ENCODE measurements around the gene CWC27.

Gene CWC27, protein sequence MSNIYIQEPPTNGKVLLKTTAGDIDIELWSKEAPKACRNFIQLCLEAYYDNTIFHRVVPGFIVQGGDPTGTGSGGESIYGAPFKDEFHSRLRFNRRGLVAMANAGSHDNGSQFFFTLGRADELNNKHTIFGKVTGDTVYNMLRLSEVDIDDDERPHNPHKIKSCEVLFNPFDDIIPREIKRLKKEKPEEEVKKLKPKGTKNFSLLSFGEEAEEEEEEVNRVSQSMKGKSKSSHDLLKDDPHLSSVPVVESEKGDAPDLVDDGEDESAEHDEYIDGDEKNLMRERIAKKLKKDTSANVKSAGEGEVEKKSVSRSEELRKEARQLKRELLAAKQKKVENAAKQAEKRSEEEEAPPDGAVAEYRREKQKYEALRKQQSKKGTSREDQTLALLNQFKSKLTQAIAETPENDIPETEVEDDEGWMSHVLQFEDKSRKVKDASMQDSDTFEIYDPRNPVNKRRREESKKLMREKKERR

DNA sequence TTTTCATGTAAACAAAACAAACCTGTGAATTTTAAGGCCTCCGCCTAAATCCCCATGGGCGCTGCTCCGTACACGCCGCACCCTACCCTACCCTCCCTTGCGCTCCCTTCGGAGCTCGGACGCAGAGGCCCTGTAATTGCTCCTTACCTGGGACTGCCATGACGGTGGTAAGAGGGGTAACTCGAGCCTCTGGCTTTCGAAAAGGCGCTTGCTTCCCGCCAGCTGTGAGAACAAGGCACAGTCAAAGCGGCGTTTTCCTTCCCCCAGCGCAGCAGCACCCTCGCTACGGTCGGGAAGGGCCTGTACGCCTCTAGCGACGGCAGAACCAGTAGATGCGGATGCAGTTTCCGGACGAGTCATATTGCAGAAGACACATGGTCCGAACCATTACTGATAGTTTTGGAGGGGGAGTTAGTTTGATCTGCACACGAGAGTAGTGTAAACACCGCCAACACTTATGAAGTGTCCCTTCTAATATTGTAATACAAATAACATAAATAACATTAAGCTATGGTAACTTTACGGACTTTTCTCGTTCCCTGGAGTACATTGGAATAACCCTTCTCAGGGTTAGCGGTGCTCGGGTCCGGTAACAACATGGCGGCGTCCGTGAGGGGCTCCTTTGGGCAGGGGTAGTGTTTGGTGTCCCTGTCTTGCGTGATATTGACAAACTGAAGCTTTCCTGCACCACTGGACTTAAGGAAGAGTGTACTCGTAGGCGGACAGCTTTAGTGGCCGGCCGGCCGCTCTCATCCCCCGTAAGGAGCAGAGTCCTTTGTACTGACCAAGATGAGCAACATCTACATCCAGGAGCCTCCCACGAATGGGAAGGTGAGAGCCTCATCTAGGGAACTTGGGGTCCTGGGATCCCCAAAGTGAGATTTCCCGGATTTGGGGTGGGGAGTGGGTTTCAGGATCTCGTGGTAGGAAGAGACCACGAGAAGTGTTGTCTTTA, at the start of gene CWC27, which contains the start of gene SREK1IP1:
CWC27 (plus strand) TSS at position 573 of the 955 bp plus-strand sequence; CDS start at position 790, 217 bp downstream.
SREK1IP1 (minus strand) TSS at position 334 of the 955 bp plus-strand sequence; CDS start at position 160, 174 bp downstream.
- DNase-seq = peak; percentile 87

DNA sequence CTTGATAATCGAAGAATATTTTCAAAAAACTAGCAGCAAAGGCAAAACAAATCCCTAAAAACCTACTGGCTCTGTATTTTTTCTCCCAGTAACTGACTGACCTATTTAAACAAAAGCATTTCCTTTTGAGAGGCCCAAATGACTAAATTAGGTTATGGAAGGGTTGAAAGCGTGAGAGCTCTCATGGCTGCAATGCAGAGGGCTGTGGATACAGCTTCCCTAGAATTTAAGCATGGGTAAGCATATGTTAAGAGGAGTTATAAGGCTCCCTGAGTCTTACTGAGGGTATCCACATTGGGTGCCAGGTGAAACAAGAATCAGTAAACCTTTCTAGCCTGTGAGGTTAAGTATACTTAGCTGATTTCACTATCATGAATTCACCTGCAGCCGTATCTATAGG, 46.1 kb upstream of the CWC27 start:
- no peak for DNase-seq

DNA sequence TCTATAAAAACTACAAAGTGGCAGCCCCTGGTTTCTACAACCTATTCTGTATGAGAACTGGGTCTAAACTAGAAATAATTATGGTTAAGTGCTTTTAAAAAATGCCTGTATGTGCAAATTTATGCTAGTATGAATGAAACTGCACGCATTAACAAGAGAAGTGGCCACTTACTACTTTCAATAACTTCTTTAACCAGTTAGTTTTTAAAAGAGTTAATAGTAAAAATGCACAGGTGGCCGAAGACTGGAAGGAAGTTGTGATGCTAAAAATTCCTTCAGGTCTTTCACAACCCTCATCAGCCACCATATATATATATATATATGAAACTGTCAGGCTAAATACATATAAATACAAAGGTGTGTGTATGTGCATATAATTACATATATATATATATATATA, 41.6 kb upstream of the CWC27 start:
- no peak for DNase-seq

DNA sequence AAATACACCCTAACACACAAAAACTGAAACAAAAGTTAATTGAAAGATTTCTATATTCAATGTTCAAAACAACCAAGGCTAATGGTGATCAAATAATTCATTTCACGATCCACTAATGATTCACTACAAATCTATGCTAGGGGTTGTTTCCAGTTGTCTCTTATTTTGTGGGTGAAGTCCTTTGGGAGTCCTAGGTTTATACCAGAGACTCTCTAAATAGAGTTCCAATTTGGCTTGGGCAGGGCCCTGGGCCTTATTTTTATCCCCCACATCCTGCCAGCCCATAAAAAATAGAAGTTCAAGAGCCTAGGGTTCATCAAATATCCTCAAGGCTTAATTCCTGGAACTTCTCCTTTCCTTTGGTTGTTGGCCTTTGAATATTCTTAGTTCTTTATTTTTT, 26.3 kb upstream of the CWC27 start:
- DNase-seq = no peak

DNA sequence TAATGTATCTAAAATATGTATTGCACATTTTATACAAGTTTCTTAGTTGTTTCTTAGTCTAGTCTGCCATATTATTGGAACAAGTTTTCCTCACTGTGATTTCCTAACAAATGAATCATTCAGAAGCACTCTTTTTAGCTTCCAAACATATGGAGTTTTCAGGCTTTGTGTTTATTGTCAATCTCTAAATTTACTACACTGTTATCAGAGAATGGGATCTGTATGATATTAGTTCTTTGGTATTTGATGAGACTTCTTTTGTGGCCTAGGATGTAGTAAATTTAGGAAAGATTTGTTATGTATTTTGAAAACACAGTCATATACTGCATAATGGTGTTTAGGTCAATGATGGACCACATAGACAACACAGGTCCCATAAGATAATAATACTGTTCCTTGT, 25.9 kb upstream of the CWC27 start:
- no peak for DNase-seq

DNA sequence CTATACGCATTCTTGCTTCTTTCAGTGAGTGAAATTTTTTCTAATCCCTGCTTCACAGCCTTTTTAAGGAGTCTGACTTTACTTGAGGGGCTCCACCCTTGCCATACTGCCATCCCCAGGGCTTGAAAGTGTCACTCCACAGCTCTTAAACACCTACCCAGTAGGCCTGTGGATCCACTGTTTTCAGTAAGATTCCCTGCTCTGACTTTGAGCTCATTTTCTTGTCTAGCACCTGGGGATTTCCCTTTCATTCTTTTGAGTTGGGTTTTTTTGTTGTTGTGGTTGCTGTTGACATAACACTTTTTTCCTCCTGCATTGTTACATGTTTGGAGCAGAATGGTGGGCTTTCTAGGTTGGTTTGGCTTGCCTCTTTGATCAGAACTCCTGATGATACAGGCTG, 23.8 kb upstream of the CWC27 start:
- no peak for DNase-seq

DNA sequence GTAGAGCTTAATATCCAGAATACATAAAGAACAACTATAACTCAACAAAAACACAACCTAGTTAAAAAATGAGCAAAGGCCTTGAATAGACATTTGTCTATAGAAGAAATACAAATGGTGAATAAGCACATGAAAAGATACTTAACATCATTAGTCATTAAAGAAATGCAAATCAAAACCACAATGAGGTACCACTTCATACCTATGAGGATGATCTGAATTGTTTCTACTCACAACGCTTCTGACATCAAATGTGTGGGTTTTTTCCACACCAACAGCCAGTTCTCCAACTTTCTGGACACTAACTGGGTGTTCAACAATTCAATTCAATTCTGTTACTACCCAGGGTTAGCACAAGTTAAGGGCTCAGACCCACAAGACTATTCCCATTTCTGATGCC, 22.3 kb upstream of the CWC27 start:
- no peak for DNase-seq

DNA sequence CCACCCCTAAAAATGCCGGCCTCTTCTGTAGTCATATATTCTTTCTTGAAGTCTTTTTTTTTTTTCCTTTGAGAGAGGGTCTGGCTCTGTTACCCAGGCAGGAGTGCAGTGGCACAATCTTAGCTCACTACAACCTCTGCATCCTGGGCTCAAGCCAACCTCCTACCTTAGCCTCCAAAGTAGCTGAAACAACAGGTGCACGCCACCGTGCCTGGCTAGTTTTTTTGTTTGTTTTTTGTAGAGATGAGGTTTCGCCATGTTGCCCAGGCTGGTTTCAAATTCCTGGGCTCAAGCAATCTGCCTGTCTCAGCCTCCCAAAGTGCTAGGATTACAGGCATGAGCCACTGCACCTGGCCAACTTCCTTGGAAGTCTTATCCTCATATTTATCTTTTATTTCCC, 19.3 kb upstream of the CWC27 start:
- DNase-seq = no peak

DNA sequence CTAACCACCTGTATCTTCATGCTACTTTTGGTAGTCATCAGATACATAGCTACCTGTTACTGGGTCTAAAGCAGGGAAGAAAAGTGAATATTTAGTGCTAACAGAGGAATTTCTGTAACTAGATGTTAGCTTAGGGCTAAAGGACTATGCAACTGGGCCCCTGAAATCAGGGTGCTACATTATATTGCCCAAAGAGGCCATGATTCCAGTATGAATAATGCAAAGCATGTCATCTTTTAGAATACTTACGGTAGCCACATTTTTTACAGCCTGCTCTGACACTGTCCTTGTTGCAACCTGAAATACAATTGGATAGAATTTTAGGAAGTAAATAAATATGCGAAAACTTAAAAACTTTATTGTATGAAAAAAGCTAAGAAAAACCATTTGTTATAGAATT, 14.7 kb upstream of the CWC27 start:
- no peak for DNase-seq

DNA sequence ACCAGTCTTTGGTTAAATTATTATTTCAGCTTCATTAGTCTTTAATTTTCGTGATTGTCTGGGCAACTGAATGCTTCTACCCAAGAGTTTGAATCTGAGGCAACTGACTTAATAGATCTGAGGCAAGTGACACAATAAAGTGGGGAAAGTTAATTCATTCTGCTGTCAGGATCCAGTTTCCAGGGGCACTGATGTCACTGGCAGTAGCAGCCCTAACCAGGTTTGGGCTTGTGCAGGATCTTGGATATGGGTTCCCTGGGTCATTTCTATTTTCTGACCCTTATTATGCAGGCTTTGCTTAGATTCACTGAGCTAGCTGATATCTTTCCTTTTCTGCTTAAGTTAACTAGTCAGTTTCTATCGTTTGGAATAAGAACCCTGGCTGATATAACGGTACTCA, 9.8 kb upstream of the CWC27 start:
- no peak for DNase-seq

DNA sequence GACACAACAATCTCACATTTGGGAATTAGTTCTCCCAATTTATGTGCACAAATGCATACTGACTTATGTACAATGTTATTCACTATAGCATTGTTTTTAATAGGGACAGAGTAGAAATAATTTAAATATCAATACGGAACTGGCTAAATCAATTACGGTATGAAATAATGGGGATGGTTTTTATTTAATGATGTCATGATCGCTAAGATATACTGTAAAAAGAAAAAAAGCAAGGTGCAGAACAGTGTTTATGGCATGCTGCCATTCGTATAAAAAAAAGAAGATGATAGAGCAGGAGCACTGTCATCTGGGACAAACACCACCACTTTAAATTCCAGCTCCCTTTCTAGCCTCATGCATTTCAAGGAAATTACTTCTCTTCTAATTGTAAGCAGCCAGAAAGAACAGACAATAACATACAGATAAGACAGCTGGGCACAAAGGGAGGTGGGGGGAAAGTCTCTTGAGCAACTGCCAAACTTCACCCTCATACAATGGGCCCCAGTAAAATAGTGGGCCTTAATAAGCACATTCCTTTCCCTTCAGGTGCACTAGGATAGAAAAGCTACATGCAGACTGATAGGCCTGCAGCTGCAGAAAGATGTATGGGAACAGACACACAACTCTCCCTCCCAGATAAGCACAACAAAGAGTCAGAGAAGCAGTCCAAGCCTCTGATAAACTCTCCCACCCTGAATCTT, 8.6 kb upstream of the CWC27 start:
- no peak for DNase-seq

DNA sequence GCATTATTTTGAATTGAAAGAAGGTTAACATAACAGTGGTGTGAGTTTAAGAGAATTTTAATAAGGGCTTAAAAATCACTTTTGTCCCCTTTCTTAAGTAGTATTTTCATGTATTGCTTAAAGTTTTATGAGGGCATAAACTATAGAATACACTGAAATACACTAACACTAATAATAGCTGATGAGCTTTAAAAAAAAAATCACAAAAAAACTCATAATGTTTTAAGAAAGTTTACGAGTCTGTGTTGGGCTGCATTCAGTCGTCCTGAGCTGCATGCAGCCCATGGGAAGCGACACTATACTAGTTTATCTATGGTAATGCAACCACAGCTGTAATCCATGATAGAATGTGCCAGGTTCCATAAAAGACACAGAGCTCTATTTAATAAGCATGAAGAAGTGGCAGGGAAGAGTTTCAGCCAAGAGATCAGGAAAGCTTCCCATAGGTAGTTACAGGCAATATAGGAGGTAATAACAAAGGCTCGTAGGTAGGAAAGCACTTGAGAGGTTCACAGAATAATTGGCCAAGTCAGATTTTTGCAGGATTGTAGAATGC, 4.7 kb upstream of the CWC27 start:
- no peak for DNase-seq

DNA sequence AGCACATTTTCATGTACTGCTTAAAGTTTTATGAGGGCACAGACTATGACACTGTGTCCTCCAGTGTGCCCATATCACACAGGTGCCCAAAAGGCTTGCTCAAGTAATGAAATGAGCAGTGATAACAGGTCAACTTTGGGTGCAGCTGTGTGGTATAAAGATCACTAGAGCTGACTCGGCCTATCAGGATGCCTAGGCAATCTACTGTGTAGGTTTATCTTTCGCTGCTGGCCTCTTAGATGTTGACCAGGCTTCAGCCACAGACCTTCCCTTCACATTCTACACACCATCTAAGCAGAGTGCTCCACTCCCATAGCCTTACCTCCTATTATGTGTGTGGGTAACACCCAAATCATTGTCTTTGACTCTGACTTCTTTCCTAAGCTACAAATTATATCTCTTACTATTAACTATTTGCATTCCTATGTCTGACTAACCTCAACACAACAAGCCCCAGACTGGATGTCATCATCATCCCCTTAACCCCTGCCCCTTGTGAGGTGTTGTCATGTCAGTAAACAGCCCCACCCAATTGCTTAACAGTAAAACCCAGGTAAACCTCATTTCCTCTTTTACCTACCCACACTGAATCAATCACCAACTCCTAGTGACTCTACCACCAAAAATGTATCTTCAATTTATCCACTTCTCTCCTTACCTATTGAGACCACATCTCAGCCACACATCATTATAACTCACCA, 2.8 kb upstream of the CWC27 start:
- DNase-seq = no peak

DNA sequence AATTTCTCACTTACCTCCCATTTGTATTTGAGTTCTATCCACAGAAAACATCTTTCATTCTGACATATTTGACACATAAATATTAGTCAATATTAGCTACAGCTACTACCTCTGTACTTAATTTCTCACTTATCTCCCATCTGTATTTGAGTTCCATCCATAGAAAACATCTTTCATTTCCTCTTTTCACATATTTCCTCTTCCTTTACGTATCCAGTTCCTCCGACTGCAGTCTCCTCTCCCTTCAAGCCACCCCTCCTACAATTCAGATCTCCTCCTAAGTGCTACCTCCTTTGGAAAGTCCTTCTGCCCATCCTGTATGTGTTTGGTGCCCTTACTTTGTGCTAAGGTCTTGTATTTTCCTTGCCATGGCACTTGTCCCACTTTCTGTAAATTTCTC, 1.8 kb upstream of the CWC27 start:
- DNase-seq = no peak

DNA sequence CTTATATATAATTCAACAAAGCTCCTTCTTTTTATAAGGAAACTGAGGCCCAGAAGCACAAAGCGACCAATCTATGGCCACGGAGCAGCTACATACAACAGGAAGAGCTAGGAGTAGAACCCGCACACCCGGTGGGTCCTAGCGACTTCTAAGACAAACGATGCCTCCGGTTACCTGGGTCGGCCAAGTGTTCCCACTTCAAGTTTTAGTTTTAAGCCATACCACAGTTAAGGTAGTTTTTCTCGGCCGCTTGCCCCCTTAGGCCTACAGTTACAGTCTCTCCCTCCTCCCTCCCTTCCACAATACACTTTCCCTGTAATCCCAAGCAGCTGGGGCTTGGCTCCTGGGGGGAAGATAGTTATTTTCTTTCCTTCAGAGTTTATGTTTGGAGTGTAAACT, 772 bp upstream of the CWC27 start:
- peak; percentile 25 for DNase-seq

DNA sequence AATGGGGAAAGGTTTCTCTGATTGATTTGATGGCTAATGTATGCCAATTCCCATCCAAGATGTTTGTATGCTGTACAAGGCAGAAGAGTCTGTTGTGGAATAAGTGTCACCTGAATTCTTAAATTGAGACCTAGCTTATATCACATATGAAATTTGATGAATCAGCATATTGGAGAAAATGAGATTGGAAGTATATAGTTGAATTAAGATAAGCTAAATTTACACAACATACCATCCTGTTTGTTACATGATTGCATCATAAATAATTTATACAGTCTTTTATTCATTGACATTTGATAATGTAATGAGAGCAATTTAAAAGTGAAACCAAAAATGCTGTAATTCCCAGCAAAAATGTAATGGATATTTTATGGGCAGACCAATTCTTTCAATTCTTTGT, 1.1 kb downstream of the CWC27 start:
- DNase-seq = no peak

DNA sequence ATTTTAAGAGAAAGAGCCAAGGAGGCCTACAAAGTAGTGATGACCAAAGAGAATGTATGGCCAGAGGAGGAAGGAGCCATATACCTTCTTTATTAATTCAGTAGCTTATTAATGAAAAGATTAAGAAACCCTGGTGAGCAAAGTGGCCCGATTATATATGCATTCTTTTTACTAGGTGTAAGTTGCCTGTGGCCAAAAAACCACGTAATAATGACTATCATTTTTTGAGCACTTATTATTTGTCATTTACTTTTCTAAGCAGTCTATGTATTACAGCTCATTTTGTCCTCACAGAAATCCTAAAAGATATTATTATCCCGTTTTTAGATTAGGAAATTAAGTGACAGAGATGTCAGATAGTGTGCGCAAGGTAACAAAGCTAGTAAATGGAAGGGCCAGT, 3.0 kb downstream of the CWC27 start:
- DNase-seq = no peak

DNA sequence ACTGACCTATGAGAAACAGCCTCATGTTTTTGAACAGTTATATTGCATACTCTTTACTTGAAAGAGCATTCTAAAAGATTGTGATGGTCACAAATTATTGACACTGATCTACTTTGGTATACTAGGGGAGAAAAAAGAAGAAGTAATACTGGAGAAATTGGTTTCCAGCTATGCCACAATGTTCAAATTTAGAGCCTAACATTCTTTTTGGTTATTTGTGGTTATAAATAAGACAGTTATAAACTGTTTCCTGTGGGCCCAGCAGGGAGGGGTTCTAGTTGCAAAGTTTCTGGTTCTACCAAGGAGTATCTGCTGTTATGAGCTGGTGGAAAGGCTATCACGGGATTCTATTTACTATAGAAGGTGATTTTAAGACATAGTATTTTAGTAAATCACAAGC, 4.8 kb downstream of the CWC27 start:
- no peak for DNase-seq

DNA sequence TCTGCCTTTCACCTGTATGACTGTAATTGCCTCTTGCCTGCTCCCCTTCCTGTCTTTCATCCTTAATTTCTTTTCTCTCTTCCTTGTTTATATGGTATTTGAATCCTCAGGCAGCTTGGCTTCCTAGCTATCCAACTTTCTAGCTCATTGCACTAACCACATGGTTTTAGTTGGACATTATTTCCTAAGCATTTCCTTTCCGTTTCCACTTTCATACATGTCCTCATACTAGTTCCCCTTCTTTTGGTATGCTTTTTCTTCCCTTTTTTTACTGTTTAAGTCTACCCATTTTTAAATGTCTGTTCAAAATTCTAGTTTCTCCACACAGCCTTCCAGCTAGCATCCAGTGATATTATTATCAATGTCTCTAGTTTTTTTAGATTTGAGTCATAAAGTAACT, 6.6 kb downstream of the CWC27 start:
- DNase-seq = no peak

DNA sequence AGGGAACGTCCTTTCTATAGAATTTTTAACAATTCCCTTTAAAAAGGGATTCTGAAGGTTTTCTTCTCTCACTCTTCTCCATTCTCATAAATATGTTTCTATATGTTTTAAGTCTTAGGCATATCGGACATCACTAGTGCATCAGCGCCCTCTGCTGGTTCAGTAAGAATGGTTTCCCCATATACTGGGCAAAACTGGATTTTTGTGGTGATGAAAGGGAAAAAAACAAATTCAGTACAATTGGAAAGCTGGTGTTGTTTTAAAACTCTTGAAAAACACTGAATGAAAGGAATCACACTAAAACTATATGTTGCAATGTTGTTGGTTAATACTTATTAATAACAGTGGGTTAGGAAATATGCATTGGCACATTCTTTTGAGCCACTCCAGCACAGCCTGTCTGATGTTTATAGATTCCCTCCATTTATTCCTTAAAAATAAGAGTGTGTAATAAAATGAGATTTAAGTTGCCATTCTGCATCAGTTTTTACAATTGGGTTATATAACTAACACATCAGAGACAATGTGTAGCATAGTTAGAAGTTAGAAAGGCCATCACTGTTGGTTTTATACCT, 15.8 kb downstream of the CWC27 start:
- peak; percentile 79 for DNase-seq

DNA sequence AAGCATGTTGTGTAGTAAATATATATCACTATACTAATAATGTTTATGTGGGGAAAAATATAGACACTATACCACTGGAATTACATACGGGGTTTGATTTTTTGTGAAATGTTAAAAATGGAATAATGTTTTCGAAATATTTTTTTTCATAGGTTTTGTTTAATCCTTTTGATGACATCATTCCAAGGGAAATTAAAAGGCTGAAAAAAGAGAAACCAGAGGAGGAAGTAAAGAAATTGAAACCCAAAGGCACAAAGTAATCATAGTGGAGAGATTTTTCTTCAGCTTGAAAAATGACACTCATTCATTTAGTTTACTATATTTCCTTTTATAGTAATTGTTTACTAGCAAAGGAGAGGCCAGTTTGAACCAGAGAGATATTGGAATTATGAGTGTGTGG, 17.6 kb downstream of the CWC27 start:
- no peak for DNase-seq

DNA sequence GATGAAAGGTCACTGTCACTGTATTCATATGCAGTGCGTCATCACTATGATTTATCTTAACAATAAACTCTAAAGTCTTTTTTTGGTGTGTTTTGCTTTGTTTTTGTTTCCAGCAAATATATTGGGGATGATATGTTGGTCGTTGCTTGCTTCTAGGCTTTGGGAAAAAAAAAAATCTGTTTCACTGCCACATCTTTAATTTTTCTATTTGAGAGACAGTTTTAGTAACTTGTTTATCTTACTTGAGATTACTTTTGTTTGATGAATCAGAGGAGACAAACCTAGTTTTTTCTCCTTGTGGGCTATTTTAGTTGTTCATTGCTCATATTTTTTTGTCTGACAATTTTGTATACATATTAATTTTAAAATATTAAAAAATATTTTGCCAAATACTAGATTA, 19.4 kb downstream of the CWC27 start:
- DNase-seq = no peak
